ENCODE measurements around the gene FYB1.

The FYB1 gene

DNA sequence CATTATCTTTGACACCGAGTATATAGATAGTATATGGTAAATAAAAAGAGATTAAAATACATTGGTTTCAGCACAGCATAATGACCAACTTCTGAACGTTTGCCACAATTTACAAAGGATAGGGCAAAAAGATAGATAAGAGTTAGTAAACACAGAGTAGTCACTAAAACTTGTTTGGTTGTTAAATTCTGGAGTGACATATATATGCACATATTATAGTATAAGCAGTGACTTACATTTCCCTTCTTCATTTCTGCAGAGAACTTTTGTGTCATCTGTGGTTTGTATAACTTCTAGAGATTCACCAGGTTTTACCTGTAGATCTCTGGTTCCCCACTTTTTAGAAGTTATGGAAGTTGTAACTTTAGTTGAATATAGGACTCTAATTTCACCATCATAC is 100.7 kb downstream of the FYB1 start:
- no peak for DNase-seq (ENCODE audit: low spot score)

DNA sequence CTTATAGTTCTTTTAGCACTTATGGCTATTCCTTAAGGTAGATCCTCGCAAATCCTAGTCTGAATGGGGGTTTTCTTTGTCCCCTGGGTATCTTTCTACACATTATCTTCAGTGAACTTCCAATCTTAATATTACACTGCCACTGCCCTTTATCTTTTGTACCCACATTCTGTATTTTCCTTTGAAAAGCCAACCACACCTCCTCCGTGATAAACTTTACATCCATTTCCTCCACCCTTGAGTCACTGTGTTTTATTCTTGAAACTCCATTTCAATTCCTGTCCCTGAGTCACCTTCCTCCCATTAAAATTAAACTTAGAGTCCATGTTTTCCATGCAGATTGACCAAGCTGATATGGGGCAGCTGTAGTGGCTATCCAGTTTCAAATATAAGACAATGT is 102.0 kb downstream of the FYB1 start:
- no peak for DNase-seq (ENCODE audit: low spot score)

GRCh38 chr5:39116344-39117170 is 102.8 kb downstream of the FYB1 start:
- no peak for DNase-seq (ENCODE audit: low spot score)

DNA sequence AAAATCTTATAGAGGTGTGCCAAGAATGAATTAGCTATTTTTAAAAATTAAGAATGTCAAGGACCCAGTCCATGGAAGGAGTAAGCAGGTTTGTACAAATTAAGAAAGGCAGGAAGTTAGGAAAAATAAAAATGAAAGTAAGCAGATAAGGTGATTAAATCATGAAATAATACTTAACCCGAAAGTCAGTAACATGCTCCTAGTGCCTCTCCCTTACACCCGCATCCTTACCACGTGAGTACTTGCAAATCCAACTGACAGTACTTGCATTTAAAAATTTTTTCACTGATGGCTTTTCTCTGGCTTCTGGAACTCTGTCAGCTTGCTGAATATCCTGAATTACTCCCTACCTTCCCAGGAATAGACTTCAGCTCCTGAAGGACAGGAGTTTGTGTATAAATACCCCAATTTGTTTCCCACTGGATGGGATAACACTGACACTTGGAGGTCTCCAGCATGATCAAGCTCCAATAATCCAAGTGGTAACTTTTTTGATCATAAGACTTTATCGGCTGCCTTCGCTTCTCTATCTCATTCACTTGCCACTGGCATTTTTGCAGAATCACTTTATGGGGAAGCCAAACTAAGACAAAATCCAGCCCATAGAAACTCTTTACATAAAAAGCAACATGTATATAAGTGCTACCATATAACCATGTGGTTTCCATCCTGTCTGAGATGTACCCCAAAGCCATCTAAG is 103.6 kb downstream of the FYB1 start:
- no peak for DNase-seq (ENCODE audit: low spot score)

- no peak for DNase-seq (ENCODE audit: low spot score)
These were observed 105.2 kb downstream of the FYB1 start for GRCh38 chr5:39114155-39114554.

- no peak for DNase-seq (ENCODE audit: low spot score)
These were observed 105.9 kb downstream of the FYB1 start for GRCh38 chr5:39113354-39113953.

- DNase-seq (ENCODE audit: low spot score): no peak
These were observed 109.8 kb downstream of the FYB1 start for GRCh38 chr5:39109606-39110005.

GRCh38 chr5:39108987-39109386 is 110.4 kb downstream of the FYB1 start:
- no peak for DNase-seq (ENCODE audit: low spot score)

GRCh38 chr5:39107350-39107749 is 112.0 kb downstream of the FYB1 start:
- no peak for DNase-seq (ENCODE audit: low spot score)

- no peak for DNase-seq (ENCODE audit: low spot score)
These were observed 113.0 kb downstream of the FYB1 start for GRCh38 chr5:39106322-39106721.

GRCh38 chr5:39104221-39104620 is 115.1 kb downstream of the FYB1 start:
- DNase-seq (ENCODE audit: low spot score): no peak

DNA sequence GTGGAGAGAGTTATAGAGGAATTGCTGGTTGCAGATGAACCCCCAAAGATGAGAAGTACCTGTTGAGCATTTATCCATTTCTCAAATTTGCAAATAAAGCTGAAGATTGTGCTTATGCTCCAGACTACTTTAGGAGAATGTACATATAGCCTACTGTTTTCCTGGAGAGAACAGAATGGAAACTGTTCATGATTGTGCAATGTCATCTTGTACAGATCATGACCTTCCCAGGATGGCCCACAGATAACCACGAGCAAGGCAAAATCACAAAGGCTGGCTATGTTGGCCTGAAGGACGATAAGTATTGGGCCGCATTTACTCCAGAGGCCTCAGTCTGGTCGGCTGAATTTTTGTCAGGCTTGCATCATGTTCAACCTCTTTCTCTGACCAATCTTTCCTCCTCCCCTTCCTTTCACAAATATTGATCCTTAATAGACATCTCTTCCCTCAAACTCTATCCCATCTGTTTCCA is 116.6 kb downstream of the FYB1 start:
- peak; percentile 64 for DNase-seq (ENCODE audit: low spot score)

DNA sequence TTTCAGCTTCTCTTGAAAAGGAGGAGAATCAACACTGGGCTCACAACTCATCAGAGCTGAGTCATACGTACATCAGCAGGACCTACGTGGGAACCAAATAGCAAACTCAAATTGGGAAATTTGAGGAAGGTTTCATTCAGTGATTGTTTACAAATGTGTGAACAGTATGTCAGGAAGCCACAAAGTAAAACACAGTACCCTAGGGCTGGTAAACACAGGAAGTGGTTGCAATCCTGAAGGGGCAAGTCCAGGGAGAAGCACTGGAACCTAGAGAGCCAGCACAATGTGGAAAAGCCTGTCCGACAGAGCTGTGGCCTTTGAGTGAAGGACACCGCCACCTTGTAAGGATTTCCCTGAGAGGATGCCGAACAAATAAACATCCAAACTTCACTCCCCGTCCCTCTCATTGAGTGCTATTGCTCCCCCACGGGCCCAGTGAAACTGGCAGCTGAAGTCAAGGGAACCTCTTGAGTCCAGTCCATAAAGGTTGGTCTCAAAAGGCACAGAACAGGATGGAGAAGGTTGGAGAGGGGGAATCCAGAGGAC is 118.4 kb downstream of the FYB1 start:
- DNase-seq (ENCODE audit: low spot score): peak; percentile 60

DNA sequence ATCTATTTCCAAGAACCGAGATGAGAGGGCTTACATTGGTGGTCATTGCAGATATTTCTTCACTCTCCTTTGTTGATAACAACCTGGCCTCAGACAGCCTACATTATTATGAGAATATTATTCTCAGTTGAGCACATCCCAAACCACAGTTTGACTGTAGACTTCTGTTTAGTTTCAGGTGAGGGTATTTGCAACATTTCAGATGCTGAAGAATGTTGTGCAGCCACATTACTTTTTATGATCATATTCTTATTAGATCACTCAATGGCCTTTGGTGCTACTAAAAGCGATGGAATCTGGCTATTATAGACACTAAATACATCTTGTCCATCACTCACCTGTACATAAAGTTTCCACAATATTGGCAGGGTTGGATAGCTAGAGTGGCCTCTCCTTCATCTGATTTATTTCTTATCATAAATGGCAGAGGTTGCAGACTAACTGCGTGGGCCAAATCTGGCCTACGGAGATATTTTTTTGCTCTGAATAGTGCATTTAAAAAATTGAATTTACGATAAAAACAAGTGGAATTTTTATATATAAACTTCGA is 119.0 kb downstream of the FYB1 start:
- DNase-seq (ENCODE audit: low spot score): no peak

DNA sequence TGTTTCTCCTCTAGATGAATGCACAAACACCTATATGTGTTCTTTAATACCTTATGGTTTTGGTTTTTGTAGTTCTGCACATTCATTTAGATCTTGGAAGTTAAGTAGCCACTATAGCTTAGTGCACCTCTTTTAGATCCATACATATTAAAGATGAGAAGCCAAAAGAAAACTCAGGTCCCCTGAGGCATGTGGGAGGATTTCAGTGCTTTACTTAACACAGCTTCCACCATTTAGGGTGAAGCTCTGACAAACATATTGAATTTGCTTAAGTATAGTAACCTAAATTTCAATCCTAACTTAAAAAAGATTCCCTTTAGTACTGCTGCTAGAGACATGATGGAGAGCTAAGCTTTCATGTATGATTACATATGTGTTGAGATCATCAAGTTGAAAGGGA is 119.5 kb downstream of the FYB1 start:
- no peak for DNase-seq (ENCODE audit: low spot score)

- no peak for DNase-seq (ENCODE audit: low spot score)
These were observed 126.0 kb downstream of the FYB1 start for GRCh38 chr5:39093352-39093751.

- no peak for DNase-seq (ENCODE audit: low spot score)
These were observed 126.6 kb downstream of the FYB1 start for GRCh38 chr5:39092581-39093351.

GRCh38 chr5:39091940-39092580 is 127.3 kb downstream of the FYB1 start:
- DNase-seq (ENCODE audit: low spot score): no peak

GRCh38 chr5:39083968-39084367 is 135.4 kb downstream of the FYB1 start:
- no peak for DNase-seq (ENCODE audit: low spot score)

DNA sequence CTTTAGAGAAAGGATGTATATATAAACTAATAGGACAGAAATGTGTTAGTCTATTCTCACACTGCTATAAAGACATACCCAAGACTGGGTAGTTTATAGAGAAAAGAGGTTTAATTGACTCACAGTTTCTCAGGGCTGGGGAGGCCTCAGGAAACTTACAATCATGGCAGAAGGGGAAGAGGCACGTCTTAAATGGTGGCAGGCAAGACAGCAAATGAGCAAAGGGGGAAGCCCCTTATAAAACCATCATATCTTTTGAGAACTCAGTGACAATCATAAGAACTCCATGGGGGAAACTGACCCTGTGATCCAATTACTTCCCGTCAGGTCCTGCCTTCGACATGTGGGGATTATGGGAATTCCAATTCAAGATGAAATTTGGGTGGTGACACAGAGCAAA is 136.4 kb downstream of the FYB1 start:
- DNase-seq (ENCODE audit: low spot score): no peak

- DNase-seq (ENCODE audit: low spot score): peak; percentile 48
These were observed 138.7 kb downstream of the FYB1 start for GRCh38 chr5:39080597-39081204.
